ENCODE data around the gene STIM1.

The STIM1 gene

DNA sequence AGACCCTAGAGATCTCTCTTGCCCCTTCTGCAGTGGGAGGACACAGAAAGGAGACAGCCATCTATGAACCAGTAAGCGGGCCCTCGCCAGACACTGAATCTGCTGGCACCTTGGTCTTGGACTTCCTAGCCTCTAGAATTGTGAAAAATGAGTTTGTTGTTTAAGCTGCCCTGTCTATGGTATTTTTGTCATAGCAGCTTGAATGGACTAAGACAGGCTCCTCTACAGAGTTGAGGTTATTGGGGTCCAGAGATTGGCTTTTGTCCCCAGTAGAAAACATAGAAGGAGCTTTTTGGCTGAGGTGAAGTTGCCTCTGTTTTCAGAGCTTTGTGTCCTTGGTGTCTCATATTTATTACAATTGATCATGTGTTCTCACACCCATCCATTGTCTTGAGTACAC, 77.2 kb downstream of the STIM1 start:
- Histone ChIP-seq H3K4me1 (ENCODE audit: insufficient read depth, low read length) (no peaks in the 10 kb centered on the region), H4K20me1 (ENCODE audit: insufficient read depth, low read length) (no peaks in the 10 kb centered on the region; the same call in 1 of the 2 replicates), H3K4me2 (ENCODE audit: insufficient read depth, low read length) (no peak overlapping the region), H3K9me3 (ENCODE audit: insufficient read depth, low read length, severe bottlenecking) (no peaks in the 10 kb centered on the region), H2AFZ (ENCODE audit: low read depth, low read length) (no peak overlapping the region), H3K79me2 (ENCODE audit: insufficient read depth, low read length) (peaks cover 72% of the 10 kb centered on the region), H3K27ac (ENCODE audit: low read length) (no peak overlapping the region; the same call in 1 of the 2 replicates), H3K4me3 (ENCODE audit: low read depth in 1 of 2, low read length in 2 of 2) (no peak overlapping the region), H3K9ac (ENCODE audit: low read depth, low read length) (no peak overlapping the region), H3K27me3 (ENCODE audit: insufficient read depth, low read length, poor library complexity) (no peaks in the 10 kb centered on the region), H3K36me3 (ENCODE audit: insufficient read depth, low read length) (peaks cover 9% of the 10 kb centered on the region; the same call in 1 of the 2 replicates)
- TF ChIP-seq, protein P1, sequence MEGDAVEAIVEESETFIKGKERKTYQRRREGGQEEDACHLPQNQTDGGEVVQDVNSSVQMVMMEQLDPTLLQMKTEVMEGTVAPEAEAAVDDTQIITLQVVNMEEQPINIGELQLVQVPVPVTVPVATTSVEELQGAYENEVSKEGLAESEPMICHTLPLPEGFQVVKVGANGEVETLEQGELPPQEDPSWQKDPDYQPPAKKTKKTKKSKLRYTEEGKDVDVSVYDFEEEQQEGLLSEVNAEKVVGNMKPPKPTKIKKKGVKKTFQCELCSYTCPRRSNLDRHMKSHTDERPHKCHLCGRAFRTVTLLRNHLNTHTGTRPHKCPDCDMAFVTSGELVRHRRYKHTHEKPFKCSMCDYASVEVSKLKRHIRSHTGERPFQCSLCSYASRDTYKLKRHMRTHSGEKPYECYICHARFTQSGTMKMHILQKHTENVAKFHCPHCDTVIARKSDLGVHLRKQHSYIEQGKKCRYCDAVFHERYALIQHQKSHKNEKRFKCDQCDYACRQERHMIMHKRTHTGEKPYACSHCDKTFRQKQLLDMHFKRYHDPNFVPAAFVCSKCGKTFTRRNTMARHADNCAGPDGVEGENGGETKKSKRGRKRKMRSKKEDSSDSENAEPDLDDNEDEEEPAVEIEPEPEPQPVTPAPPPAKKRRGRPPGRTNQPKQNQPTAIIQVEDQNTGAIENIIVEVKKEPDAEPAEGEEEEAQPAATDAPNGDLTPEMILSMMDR (IDR thresholded peaks at IDR 0.05; ENCODE audit: borderline replicate concordance, extremely low read depth, low read length, poor library complexity, severe bottlenecking): no peak
- no peak for TF ChIP-seq EZH2 (IDR thresholded peaks at IDR 0.05; ENCODE audit: borderline replicate concordance, low read depth, low read length, severe bottlenecking)
- DNase-seq: no peak
- no peak for ATAC-seq (ENCODE audit: insufficient read depth, low read depth)

DNA sequence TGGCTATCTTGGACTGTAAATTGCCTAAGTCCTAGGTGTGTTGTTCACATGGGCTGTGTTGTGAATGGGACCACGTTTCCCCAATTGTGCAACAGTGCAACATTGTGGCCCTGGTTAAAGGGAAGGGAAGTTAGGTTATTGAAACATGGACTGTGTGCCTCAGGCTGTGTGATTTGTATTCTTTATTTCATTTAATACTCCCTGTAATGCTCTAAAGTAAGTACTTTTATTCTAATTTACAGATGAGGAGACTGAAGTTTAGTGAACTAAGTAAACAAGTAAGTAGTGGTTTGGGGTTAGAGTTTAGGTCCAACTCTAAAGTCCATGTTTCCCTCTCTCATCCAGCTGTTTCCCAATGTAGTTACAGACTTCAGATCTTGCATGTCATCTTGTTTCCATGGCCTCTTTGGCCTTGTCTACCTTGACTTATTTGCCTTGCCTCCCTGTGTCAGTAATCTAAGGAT, 77.7 kb downstream of the STIM1 start:
- H3K27ac ChIP-seq (ENCODE audit: low read length): peak overlapping the region; percentile 23; the same call in 1 of the 2 replicates
- ATAC-seq (ENCODE audit: insufficient read depth, low read depth) (no peak), DNase-seq (no peak)
- H3K27me3 ChIP-seq (ENCODE audit: insufficient read depth, low read length, poor library complexity): no peaks in the 10 kb centered on the region
- no peak overlapping the region for H3K4me2 ChIP-seq (ENCODE audit: insufficient read depth, low read length)
- H3K9me3 ChIP-seq (ENCODE audit: insufficient read depth, low read length, severe bottlenecking): no peaks in the 10 kb centered on the region
- no peak overlapping the region for H3K4me3 ChIP-seq (ENCODE audit: low read depth in 1 of 2, low read length in 2 of 2)
- H3K9ac ChIP-seq (ENCODE audit: low read depth, low read length): no peak overlapping the region
- peaks cover 9% of the 10 kb centered on the region; the same call in 1 of the 2 replicates for H3K36me3 ChIP-seq (ENCODE audit: insufficient read depth, low read length)
- TF ChIP-seq EZH2 (IDR thresholded peaks at IDR 0.05; ENCODE audit: borderline replicate concordance, low read depth, low read length, severe bottlenecking): no peak
- TF ChIP-seq, protein P1 (IDR thresholded peaks at IDR 0.05; ENCODE audit: borderline replicate concordance, extremely low read depth, low read length, poor library complexity, severe bottlenecking): no peak
- no peak overlapping the region for H2AFZ ChIP-seq (ENCODE audit: low read depth, low read length)
- H4K20me1 ChIP-seq (ENCODE audit: insufficient read depth, low read length): no peaks in the 10 kb centered on the region; the same call in 1 of the 2 replicates
- no peaks in the 10 kb centered on the region for H3K4me1 ChIP-seq (ENCODE audit: insufficient read depth, low read length)
- peaks cover 69% of the 10 kb centered on the region for H3K79me2 ChIP-seq (ENCODE audit: insufficient read depth, low read length)

DNA sequence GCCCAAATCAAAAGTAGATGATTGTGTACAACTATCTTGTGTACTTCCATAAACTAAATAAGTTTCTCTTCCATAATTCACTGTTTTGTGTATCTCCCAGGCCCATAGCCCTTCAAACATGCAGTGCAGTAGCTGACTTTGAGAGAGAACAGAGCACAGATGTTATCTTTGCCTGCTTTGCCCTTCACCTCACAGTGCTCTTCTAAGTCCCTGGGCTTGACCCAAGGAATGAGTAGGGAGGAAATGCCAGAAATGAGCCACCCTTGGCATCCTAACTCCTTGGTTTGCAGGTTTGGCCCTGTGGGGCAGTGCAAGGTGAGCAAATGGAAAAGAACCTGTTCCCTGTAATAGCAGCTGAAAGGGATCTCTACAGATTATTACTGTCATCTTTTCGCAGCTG, 79.2 kb downstream of the STIM1 start:
- DNase-seq (no peak), ATAC-seq (ENCODE audit: insufficient read depth, low read depth) (peak; percentile 42; the same call in 1 of the 3 replicates)
- no peaks in the 10 kb centered on the region for H3K9me3 ChIP-seq (ENCODE audit: insufficient read depth, low read length, severe bottlenecking)
- H3K9ac ChIP-seq (ENCODE audit: low read depth, low read length): no peak overlapping the region
- TF ChIP-seq, protein P1 (IDR thresholded peaks at IDR 0.05; ENCODE audit: borderline replicate concordance, extremely low read depth, low read length, poor library complexity, severe bottlenecking): no peak
- TF ChIP-seq EZH2 (IDR thresholded peaks at IDR 0.05; ENCODE audit: borderline replicate concordance, low read depth, low read length, severe bottlenecking): no peak
- H4K20me1 ChIP-seq (ENCODE audit: insufficient read depth, low read length): no peaks in the 10 kb centered on the region
- peak overlapping the region; percentile 37 for H3K27ac ChIP-seq (ENCODE audit: low read length)
- no peak overlapping the region for H3K4me2 ChIP-seq (ENCODE audit: insufficient read depth, low read length)
- no peak overlapping the region for H3K4me3 ChIP-seq (ENCODE audit: low read depth in 1 of 2, low read length in 2 of 2)
- no peaks in the 10 kb centered on the region for H3K4me1 ChIP-seq (ENCODE audit: insufficient read depth, low read length)
- peaks cover 6% of the 10 kb centered on the region; the same call in 1 of the 2 replicates for H3K36me3 ChIP-seq (ENCODE audit: insufficient read depth, low read length)
- no peaks in the 10 kb centered on the region for H3K27me3 ChIP-seq (ENCODE audit: insufficient read depth, low read length, poor library complexity)
- H3K79me2 ChIP-seq (ENCODE audit: insufficient read depth, low read length): peaks cover 65% of the 10 kb centered on the region
- no peak overlapping the region for H2AFZ ChIP-seq (ENCODE audit: low read depth, low read length)

Measured in DND-41 (cell line).